Liver (tissue), 9 donors: ENCODE measurements around the gene CFAP68. TPM values are rescaled to one million over a fixed set of nuclear protein-coding genes. Genes with fewer than 3 reads are reported as not detected.
A peak's percentile ranks its signal among the peaks of the same experiment; 100 is the strongest.

ENCODE experiments used
- DNase-seq: peaks from one replicate; pipeline ENCODE4 v3.0.0-alpha.2; 2017; ENCODE audit warnings: low spot score
- H3K27ac ChIP-seq, 2 donors: one replicate each; pipeline ENCODE4 v1.7.0; 2013; ENCODE audit warnings: inconsistent platforms in 2 of 2, low read length in 2 of 2, control low read depth in 1 of 2, low read depth in 1 of 2, mild to moderate bottlenecking in 1 of 2
- H3K27me3 ChIP-seq, 4 donors: one replicate each; pipeline versions ENCODE4 v1.6.1 to v1.7.0; 2013; ENCODE audit warnings: low read length in 3 of 4, inconsistent platforms in 1 of 4, mild to moderate bottlenecking in 1 of 4, moderate library complexity in 1 of 4; ENCODE audit not compliant: control insufficient read depth in 4 of 4, insufficient read depth in 4 of 4
- H3K36me3 ChIP-seq, 4 donors: one replicate each; pipeline versions ENCODE4 v1.6.1 to v1.7.0; 2013; ENCODE audit warnings: low read length in 3 of 4, mild to moderate bottlenecking in 3 of 4, low read depth in 1 of 4, moderate library complexity in 1 of 4; ENCODE audit not compliant: control insufficient read depth in 4 of 4, insufficient read depth in 3 of 4
- H3K4me1 ChIP-seq, 4 donors: one replicate each; pipeline versions ENCODE4 v1.6.1 to v1.7.0; 2013; ENCODE audit warnings: low read length in 3 of 4, mild to moderate bottlenecking in 3 of 4, moderate library complexity in 1 of 4; ENCODE audit not compliant: control insufficient read depth in 4 of 4, insufficient read depth in 4 of 4
- H3K4me3 ChIP-seq, 3 donors: one replicate each; pipeline versions ENCODE4 v1.6.1 to v1.7.0; 2013; ENCODE audit warnings: low read length in 3 of 3, control low read depth in 1 of 3, low read depth in 1 of 3, mild to moderate bottlenecking in 1 of 3
- H3K9ac ChIP-seq, 2 donors: one replicate each; pipeline ENCODE4 v1.7.0; 2013; ENCODE audit warnings: low read length in 2 of 2, mild to moderate bottlenecking in 2 of 2, moderate library complexity in 2 of 2, control low read depth in 1 of 2, low read depth in 1 of 2
- H3K9me3 ChIP-seq, 4 donors: one replicate each; pipeline versions ENCODE4 v1.6.1 to v1.7.0; 2013; ENCODE audit warnings: low read length in 3 of 4; ENCODE audit not compliant: control insufficient read depth in 4 of 4
- ATF3 ChIP-seq: IDR thresholded peaks from 2 replicates; pipeline ENCODE4 v1.6.1; 2016; ENCODE audit warnings: antibody characterized with exemption
- EGR1 ChIP-seq, 2 donors: IDR thresholded peaks; 2 replicates each; pipeline ENCODE4 v1.6.1; 2016 to 2018; ENCODE audit warnings: antibody characterized with exemption in 2 of 2, low read depth in 2 of 2
- FOXA1 ChIP-seq: IDR thresholded peaks from 2 replicates; pipeline ENCODE4 v1.6.1; 2016; ENCODE audit warnings: antibody characterized with exemption
- FOXA2 ChIP-seq: IDR thresholded peaks from 2 replicates; pipeline ENCODE4 v1.6.1; 2016; ENCODE audit warnings: antibody characterized with exemption
- GABPA ChIP-seq, 2 donors: IDR thresholded peaks in 1 of 2; conservative IDR thresholded peaks in 1 of 2; 2 replicates each; pipeline ENCODE4 v1.6.1; 2016; ENCODE audit warnings: antibody characterized with exemption in 2 of 2, mild to moderate bottlenecking in 1 of 2, moderate library complexity in 1 of 2
- HNF4A ChIP-seq, 2 donors: conservative IDR thresholded peaks; 2 replicates each; pipeline ENCODE4 v1.6.1; 2016; ENCODE audit warnings: antibody characterized with exemption in 2 of 2, mild to moderate bottlenecking in 2 of 2
- HNF4G ChIP-seq: IDR thresholded peaks from 2 replicates; pipeline ENCODE4 v1.6.1; 2016; ENCODE audit warnings: antibody characterized with exemption
- JUND ChIP-seq, 2 donors: IDR thresholded peaks; 2 replicates each; pipeline ENCODE4 v1.6.1; 2016; ENCODE audit warnings: antibody characterized with exemption in 2 of 2
- NR2F2 ChIP-seq: IDR thresholded peaks from 2 replicates; pipeline ENCODE4 v1.6.1; 2016; ENCODE audit warnings: antibody characterized with exemption
- RAD21 ChIP-seq, 2 donors: IDR thresholded peaks; 2 replicates each; pipeline ENCODE4 v1.6.1; 2016; ENCODE audit warnings: antibody characterized with exemption in 2 of 2, mild to moderate bottlenecking in 2 of 2
- RXRA ChIP-seq, 2 donors: IDR thresholded peaks; 2 replicates each; pipeline ENCODE4 v1.6.1; 2017 to 2018; ENCODE audit warnings: antibody characterized with exemption in 2 of 2, mild to moderate bottlenecking in 1 of 2
- SP1 ChIP-seq: IDR thresholded peaks from 2 replicates; pipeline ENCODE4 v1.6.1; 2018; ENCODE audit warnings: antibody characterized with exemption, mild to moderate bottlenecking
- TAF1 ChIP-seq: conservative IDR thresholded peaks from 2 replicates; pipeline ENCODE4 v1.6.1; 2016; ENCODE audit warnings: antibody characterized with exemption, mild to moderate bottlenecking
- YY1 ChIP-seq: IDR thresholded peaks from 2 replicates; pipeline ENCODE4 v1.6.1; 2016; ENCODE audit warnings: antibody characterized with exemption, mild to moderate bottlenecking
- WGBS: extraction: QIAGEN DNeasy Blood & Tissue Kit; methylation state at CpG from one replicate; pipeline ENCODE4 v1.1.7; 2013; 5-methylcytosine and 5-hydroxymethylcytosine counted together
- polyA plus RNA-seq, 2 donors: library from polyadenylated mRNA; stranded (reverse) in 1 of 2; unstranded in 1 of 2; fragments of 200-250 nt in 1 of 2; fragments of >200 nt in 1 of 2; fragmentation: Nextera tagmentation in 1 of 2; extraction: Ambion mirVana in 1 of 2; gene quantifications; one replicate each; pipeline versions ENCODE4 v1.2.1 to v1.2.3, GENCODE V29; 2013 to 2015
- total RNA-seq, 2 donors: library from RNA; depleted of rRNA; stranded (reverse); fragments of >200 nt; gene quantifications; one replicate each; pipeline ENCODE4 v1.2.3, GENCODE V29; 2014
- TF ChIP-seq, protein P1 (sequence below): IDR thresholded peaks from 2 replicates; pipeline ENCODE4 v1.6.1; 2016; ENCODE audit warnings: antibody characterized with exemption
- TF ChIP-seq, protein P2 (sequence below): IDR thresholded peaks from 2 replicates; pipeline ENCODE4 v1.6.1; 2016; ENCODE audit warnings: antibody characterized with exemption
- TF ChIP-seq, protein P3 (sequence below): fragments of 150-350 bp; IDR thresholded peaks from 2 replicates; pipeline ENCODE4 v1.5.1; 2017; ENCODE audit warnings: improper control_type of control experiment, low read depth, low read length; ENCODE audit not compliant: missing input control
- TF ChIP-seq, protein P4 (sequence below): IDR thresholded peaks from 2 replicates; pipeline ENCODE4 v1.6.1; 2016; ENCODE audit warnings: antibody characterized with exemption, mild to moderate bottlenecking
- donor health status: healthy.
- donor health status: healthy.
- donor health status: healthy.
- donor health status: healthy.
- donor health status: healthy.

The CFAP68 gene
- total and polyA plus RNA-seq, 4 donors = 6.2 to 27.8 (median 13.8) TPM

- H3K9ac ChIP-seq = peak overlapping the region in 1 of 2 donors; percentile 75
- peak overlapping the region; percentile 60 to 61 for H3K27ac ChIP-seq
- peaks cover 5 to 48% (median 39%) of the 10 kb centered on the region in 4 donors for H3K4me1 ChIP-seq
- DNase-seq = no peak
- no peak overlapping the region for H3K4me3 ChIP-seq
- no peaks in the 10 kb centered on the region for H3K36me3 ChIP-seq
- H3K27me3 ChIP-seq = no peaks in the 10 kb centered on the region
- TF ChIP-seq, protein P1, sequence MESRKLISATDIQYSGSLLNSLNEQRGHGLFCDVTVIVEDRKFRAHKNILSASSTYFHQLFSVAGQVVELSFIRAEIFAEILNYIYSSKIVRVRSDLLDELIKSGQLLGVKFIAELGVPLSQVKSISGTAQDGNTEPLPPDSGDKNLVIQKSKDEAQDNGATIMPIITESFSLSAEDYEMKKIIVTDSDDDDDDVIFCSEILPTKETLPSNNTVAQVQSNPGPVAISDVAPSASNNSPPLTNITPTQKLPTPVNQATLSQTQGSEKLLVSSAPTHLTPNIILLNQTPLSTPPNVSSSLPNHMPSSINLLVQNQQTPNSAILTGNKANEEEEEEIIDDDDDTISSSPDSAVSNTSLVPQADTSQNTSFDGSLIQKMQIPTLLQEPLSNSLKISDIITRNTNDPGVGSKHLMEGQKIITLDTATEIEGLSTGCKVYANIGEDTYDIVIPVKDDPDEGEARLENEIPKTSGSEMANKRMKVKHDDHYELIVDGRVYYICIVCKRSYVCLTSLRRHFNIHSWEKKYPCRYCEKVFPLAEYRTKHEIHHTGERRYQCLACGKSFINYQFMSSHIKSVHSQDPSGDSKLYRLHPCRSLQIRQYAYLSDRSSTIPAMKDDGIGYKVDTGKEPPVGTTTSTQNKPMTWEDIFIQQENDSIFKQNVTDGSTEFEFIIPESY = no peak
- no peak for TF ChIP-seq TAF1
- TF ChIP-seq RXRA (IDR thresholded peaks at IDR 0.05) = peak; percentile 16 to 21
- TF ChIP-seq ATF3 = no peak
- no peak for TF ChIP-seq FOXA1
- TF ChIP-seq GABPA (IDR thresholded peaks at IDR 0.05 in 1 of 2, conservative IDR thresholded peaks at IDR 0.05 in 1 of 2) = no peak
- no peak for TF ChIP-seq JUND (IDR thresholded peaks at IDR 0.05)
- TF ChIP-seq, protein P2, sequence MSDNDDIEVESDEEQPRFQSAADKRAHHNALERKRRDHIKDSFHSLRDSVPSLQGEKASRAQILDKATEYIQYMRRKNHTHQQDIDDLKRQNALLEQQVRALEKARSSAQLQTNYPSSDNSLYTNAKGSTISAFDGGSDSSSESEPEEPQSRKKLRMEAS = no peak
- TF ChIP-seq, protein P3, sequence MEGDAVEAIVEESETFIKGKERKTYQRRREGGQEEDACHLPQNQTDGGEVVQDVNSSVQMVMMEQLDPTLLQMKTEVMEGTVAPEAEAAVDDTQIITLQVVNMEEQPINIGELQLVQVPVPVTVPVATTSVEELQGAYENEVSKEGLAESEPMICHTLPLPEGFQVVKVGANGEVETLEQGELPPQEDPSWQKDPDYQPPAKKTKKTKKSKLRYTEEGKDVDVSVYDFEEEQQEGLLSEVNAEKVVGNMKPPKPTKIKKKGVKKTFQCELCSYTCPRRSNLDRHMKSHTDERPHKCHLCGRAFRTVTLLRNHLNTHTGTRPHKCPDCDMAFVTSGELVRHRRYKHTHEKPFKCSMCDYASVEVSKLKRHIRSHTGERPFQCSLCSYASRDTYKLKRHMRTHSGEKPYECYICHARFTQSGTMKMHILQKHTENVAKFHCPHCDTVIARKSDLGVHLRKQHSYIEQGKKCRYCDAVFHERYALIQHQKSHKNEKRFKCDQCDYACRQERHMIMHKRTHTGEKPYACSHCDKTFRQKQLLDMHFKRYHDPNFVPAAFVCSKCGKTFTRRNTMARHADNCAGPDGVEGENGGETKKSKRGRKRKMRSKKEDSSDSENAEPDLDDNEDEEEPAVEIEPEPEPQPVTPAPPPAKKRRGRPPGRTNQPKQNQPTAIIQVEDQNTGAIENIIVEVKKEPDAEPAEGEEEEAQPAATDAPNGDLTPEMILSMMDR = no peak
- TF ChIP-seq RAD21 (IDR thresholded peaks at IDR 0.05) = no peak
- no peak for TF ChIP-seq NR2F2
- TF ChIP-seq FOXA2 = no peak
- TF ChIP-seq, protein P4, sequence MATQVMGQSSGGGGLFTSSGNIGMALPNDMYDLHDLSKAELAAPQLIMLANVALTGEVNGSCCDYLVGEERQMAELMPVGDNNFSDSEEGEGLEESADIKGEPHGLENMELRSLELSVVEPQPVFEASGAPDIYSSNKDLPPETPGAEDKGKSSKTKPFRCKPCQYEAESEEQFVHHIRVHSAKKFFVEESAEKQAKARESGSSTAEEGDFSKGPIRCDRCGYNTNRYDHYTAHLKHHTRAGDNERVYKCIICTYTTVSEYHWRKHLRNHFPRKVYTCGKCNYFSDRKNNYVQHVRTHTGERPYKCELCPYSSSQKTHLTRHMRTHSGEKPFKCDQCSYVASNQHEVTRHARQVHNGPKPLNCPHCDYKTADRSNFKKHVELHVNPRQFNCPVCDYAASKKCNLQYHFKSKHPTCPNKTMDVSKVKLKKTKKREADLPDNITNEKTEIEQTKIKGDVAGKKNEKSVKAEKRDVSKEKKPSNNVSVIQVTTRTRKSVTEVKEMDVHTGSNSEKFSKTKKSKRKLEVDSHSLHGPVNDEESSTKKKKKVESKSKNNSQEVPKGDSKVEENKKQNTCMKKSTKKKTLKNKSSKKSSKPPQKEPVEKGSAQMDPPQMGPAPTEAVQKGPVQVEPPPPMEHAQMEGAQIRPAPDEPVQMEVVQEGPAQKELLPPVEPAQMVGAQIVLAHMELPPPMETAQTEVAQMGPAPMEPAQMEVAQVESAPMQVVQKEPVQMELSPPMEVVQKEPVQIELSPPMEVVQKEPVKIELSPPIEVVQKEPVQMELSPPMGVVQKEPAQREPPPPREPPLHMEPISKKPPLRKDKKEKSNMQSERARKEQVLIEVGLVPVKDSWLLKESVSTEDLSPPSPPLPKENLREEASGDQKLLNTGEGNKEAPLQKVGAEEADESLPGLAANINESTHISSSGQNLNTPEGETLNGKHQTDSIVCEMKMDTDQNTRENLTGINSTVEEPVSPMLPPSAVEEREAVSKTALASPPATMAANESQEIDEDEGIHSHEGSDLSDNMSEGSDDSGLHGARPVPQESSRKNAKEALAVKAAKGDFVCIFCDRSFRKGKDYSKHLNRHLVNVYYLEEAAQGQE = no peak
- peak; percentile 63 for TF ChIP-seq HNF4G
- TF ChIP-seq SP1 = no peak
- TF ChIP-seq EGR1 (IDR thresholded peaks at IDR 0.05; ENCODE audit: low read depth in 2 of 2) = no peak
- TF ChIP-seq YY1 = peak; percentile 68
- peak; percentile 84 to 93 for TF ChIP-seq HNF4A (conservative IDR thresholded peaks at IDR 0.05)
- no peaks in the 10 kb centered on the region for H3K9me3 ChIP-seq
- WGBS = 63% methylated on average over 3 of the region's 3 CpGs
Measured at GRCh38 chr11:111834432-111835163, 44.7 kb upstream of the CFAP68 start.
